ENCODE results near the gene UCN.
"Not testable (repeated sequence)": the region's sequence is repeated elsewhere in the genome, so short reads cannot be mapped to it uniquely, and the experiment has no call there.

The UCN gene

DNA sequence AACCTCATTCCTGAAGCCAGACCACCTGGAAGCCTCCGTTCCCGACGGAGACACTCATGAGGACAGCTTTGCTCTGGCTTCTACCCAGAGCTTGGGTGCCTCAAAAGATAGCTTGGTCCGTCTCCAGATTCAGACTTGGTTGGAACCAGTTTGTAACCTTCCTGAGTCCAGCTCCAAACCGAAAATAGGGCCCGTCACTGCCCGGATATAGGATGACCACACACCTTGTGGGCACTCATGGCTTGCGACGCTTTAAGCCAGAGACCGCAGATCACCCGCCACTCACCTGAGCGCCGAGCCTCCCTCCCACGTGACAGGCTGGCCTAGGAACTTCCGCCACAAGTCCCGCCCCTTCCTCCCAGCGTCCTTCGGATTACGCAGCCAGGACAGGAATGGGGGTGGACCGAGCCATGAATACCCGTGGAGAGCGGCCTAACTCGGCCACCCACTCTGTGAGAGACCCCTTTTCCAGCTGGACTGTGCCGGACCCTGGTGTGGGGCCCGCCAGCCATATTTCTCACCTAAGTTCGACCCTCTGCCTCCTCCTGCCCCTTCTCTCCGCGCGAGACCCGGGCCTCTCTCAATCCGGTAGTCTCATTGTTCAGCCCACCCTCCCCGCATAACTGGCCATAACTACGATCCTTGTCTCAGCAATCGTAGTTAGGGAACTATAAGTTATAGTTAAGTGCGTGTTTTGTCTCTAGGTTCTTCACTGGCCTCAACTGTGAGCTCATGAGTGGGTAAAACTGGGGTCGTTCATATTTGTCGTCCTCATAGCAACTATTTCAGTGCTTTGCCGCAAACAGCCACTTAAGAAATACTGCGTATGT, 14.7 kb upstream of the UCN start, which contains the start of gene MPV17:
MPV17 (minus strand) TSS at position 332 of the 830 bp plus-strand sequence. CDS start 580 bp downstream, outside the sequence.
- DNase-seq, result peak; percentile 90
- Mint-ChIP-seq H3K4me1 (ENCODE audit: low read depth) (peaks cover 27% of the 10 kb centered on the region), H3K4me3 (peak within 1 kb of the TSS; percentile 89), H3K36me3 (ENCODE audit: low read depth) (peaks cover 79% of the 10 kb centered on the region), H3K27me3 (no peaks in the 10 kb centered on the region), H3K27ac (peak within 1 kb of the TSS; percentile 92), H3K9me3 (no peaks in the 10 kb centered on the region)

DNA sequence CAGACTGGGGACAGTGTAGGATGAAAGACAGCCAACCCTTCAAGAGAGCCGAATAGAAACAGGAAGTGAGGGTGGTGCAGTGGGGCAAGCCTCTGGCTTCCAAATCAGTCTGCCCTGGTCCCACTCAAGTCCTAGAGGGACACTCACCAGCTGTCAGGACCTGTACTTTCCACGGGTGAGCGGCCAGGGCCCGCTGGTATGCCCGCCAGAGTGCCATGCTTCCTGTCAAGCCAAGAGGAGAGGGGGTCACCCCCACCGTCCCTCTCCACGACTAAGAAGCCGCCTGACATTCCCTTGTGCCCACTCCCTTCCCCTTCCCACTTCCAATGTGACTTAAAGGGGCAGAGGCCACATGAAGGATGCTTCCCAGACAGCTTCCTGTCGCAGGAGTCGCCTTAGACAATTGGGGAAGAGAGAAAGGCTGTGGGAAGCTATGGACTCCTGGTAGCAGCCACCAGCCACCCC, 14.1 kb upstream of the UCN start:
- H3K36me3 Mint-ChIP-seq (ENCODE audit: low read depth), result peaks cover 79% of the 10 kb centered on the region

DNA sequence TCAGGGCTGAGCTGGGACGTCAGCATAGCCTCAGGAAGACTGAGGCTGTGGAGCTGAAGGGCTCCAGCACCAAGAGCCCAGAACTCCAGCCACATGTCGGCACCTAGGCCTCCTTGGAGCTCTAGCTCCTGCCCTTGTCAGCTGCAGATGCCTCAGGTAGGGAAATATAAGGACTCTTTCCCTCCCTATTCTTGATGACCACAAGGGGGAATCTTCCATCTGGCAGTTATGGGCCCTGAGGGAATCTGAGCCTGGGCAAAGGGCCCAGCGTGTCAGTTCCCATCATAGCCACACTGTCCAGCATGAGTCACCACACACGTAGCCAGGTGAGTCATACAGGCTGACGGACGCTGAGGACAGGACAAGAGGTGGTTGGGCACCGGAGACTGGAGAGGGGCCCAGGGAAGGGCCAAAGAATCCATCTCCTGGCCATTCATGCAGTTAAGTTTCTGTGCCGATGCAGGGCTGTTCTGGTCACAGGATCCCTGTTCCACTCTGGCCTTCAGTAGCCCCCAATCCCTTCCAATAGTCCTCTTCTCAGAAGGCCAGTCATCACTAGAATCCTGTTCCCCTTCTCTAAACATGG, 12.8 kb upstream of the UCN start:
- peaks cover 77% of the 10 kb centered on the region for H3K36me3 Mint-ChIP-seq (ENCODE audit: low read depth)
- peak overlapping the region; percentile 89 for H3K4me3 Mint-ChIP-seq
- peaks cover 27% of the 10 kb centered on the region for H3K4me1 Mint-ChIP-seq (ENCODE audit: low read depth)
- no peak for DNase-seq
- H3K9me3 Mint-ChIP-seq, result no peaks in the 10 kb centered on the region
- H3K27ac Mint-ChIP-seq, result peak overlapping the region; percentile 66
- no peaks in the 10 kb centered on the region for H3K27me3 Mint-ChIP-seq

More for the DNA sequence above, 14.1 kb upstream of the UCN start:
- DNase-seq, result peak; percentile 52
- Mint-ChIP-seq H3K4me3 (peak overlapping the region; percentile 89), H3K27me3 (no peaks in the 10 kb centered on the region), H3K9me3 (no peaks in the 10 kb centered on the region), H3K27ac (peak overlapping the region; percentile 92), H3K4me1 (ENCODE audit: low read depth) (peaks cover 27% of the 10 kb centered on the region)

DNA sequence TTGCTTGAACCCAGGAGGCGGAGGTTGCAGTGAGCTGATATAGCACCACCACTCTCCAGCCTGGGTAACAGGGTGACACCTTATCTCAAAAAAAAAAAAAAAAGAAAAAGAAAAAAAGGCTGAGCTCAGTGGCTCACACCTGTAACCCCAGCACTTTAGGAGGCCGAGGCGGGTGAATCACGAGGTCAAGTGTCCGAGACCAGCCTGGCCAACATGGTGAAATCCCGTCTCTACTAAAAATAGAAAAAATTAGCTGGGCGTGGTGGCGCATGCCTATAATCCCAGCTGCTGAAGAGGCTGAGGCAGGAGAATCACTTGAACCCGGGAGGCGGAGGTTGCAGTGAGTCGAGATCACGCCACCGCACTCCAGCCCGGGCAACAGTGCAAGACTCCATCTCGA, 11.6 kb upstream of the UCN start:
- DNase-seq, H3K27me3 Mint-ChIP-seq, H3K9me3 Mint-ChIP-seq, H3K27ac Mint-ChIP-seq, H3K4me3 Mint-ChIP-seq: not testable (repeated sequence)
- peaks cover 73% of the 10 kb centered on the region for H3K36me3 Mint-ChIP-seq (ENCODE audit: low read depth)
- H3K4me1 Mint-ChIP-seq (ENCODE audit: low read depth), result peaks cover 27% of the 10 kb centered on the region

DNA sequence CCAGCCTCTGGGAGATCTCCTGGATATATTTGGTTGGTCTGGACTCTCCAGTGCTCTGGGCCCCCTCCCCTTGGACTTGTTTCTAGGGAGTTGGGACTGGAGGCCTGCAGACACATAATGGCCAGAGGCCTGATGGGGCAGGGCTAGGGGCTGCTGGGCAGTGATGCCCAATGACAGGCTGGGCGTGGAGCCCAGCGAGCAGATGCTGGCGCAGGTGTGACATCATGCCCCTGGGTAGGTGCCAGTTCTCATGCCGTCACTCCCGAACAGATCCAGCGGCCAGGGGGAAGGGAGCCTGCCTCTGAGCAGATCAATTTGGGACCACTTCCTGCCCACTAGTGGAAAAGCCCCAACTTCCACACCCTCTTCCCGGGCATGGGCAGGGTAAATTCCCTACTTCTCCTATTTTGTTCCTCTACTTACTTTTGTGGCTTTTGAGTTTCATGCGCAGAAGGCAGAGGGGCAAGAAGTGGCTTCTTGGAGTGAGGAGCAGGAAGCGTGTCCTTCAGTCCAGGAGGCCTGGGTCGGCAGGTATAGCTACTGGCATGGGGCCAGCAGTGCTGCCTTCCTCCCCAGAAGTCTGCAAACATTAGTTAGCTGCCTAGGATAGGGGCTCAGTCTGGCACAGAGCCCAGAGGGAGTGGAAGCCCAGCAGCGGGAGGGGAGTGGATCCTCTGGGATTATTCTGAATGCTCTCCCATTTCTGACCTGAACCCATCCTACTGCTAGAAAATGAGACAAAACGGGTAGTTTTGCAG, 8.6 kb upstream of the UCN start:
- Mint-ChIP-seq H3K9me3 (no peaks in the 10 kb centered on the region), H3K27ac (no peak overlapping the region), H3K27me3 (no peaks in the 10 kb centered on the region), H3K36me3 (ENCODE audit: low read depth) (peaks cover 63% of the 10 kb centered on the region), H3K4me1 (ENCODE audit: low read depth) (peaks cover 12% of the 10 kb centered on the region), H3K4me3 (no peak overlapping the region)
- no peak for DNase-seq

DNA sequence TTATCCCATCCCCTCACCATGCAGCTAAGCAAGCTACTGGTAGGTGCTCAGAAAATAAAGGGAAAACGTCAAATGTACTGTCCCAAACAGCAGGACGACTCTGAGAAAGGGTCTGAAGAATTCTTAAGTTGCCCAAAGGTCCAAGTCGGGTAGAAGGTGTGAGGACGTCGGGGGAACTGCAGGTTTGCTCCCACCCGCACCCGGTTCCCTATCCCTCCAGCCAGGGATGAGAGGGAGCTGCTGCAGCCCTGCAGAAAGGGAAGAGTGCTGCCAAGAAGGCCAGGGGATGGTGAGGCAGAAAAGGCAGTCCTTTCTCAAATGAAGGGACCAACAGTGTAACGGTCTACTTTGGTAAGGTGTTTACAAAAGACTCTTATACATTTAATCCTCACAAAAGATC, 6.9 kb upstream of the UCN start:
- no peaks in the 10 kb centered on the region for H3K27me3 Mint-ChIP-seq
- peaks cover 63% of the 10 kb centered on the region for H3K36me3 Mint-ChIP-seq (ENCODE audit: low read depth)
- no peaks in the 10 kb centered on the region for H3K4me1 Mint-ChIP-seq (ENCODE audit: low read depth)
- H3K4me3 Mint-ChIP-seq, result no peak overlapping the region
- H3K9me3 Mint-ChIP-seq, result no peaks in the 10 kb centered on the region
- DNase-seq, result no peak
- no peak overlapping the region for H3K27ac Mint-ChIP-seq

DNA sequence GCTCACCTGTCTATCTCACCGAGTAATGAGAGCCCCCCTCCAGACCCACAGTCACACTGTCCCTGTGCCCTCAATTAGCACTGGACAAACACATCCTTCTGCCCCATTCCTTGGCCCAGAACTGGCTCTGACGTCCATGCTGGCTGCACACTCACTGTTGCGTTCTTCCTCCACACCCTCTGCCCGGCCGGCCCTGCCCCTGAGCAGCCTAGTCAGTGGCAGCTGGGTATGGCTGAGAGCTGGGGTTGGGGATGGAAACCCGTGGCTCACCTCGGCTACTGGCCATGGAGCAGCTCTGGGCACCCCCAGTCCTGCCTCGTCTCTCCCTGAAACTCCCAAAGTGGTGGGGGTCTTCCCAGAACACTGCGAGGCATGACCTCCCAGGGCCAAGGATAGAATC, 6.5 kb upstream of the UCN start:
- Mint-ChIP-seq H3K4me1 (ENCODE audit: low read depth) (no peaks in the 10 kb centered on the region), H3K27me3 (no peaks in the 10 kb centered on the region), H3K9me3 (no peaks in the 10 kb centered on the region), H3K36me3 (ENCODE audit: low read depth) (peaks cover 66% of the 10 kb centered on the region), H3K27ac (no peak overlapping the region), H3K4me3 (no peak overlapping the region)
- DNase-seq, result no peak

DNA sequence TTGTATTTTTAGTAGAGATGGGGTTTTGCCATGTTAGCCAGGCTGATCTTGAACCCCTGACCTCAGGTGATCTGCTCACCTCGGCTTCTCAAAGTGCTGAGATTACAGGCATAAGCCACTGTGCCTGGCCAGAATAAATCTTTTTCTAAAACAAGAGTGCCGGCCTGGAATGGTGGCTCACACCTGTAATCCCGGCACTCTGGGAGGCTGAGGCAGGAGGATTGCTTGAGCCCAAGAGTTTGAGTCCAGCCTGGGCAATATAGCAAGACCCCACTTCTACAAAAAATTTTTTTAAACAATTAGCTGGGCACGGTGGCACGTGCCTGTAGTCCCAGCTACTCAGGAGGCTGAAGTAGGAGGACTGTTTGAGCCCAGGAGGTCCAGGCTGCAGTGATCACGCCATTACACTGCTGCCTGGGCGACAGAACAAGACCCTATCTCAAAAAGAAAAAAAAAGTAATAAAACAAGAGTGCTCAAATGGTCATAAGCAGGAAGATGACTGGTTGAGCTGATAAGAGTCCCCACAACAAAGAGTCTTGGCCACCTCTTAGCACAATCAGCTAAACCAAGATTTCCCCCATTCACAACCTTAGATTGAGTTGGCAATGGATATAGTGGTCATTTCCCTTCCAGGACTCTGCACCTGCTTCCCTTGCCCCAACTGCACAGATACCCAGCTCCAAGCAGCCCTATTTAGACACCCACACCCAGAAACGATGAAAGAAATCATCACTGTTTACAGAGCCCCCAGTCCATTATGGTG, 5.8 kb upstream of the UCN start:
- H3K4me1 Mint-ChIP-seq (ENCODE audit: low read depth), result no peaks in the 10 kb centered on the region
- no peak for DNase-seq
- H3K27ac Mint-ChIP-seq, result no peak overlapping the region
- no peaks in the 10 kb centered on the region for H3K9me3 Mint-ChIP-seq
- peaks cover 67% of the 10 kb centered on the region for H3K36me3 Mint-ChIP-seq (ENCODE audit: low read depth)
- H3K4me3 Mint-ChIP-seq, result no peak overlapping the region
- no peaks in the 10 kb centered on the region for H3K27me3 Mint-ChIP-seq

DNA sequence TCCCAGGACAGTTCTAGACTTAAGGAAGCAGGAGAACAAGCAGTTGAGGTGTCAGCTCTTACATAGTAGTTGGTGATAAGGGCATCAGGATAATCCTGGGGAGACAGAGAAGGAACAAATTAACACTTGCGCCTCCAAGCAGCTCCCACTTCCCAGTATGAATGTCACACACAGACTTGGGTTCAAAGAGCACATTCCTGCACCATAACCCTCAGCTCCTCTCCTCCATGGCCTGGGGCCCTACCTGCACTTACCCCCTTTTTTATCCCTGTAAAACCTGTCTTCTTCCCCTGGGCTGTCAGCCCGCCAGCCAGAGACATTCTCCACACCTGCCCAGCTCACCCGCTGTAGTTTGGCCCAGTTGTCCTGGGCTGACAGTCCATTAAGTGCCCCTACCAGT, 3.9 kb upstream of the UCN start:
- Mint-ChIP-seq H3K4me1 (ENCODE audit: low read depth) (peaks cover 2% of the 10 kb centered on the region), H3K27ac (no peak overlapping the region), H3K27me3 (peaks cover 13% of the 10 kb centered on the region), H3K9me3 (no peaks in the 10 kb centered on the region), H3K36me3 (ENCODE audit: low read depth) (peaks cover 60% of the 10 kb centered on the region), H3K4me3 (no peak overlapping the region)
- no peak for DNase-seq

DNA sequence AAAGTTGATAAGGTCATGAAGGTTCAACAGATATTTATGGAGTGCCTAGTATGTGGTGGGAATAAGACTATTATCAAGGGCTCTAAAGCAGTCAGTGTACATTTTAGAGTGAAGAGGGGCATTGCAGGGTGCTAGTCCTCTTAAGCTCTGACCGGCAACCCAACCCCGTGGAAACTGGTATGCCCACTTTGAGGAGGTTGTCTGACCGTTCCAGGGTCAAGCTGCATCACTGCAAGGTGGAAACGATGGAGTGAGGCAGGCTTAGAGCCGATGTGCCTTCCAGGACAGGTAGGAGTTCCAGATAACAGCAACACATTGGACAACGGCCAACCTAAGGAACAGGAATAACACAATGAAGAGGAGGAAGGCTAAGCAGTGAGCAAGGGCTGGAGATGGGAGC, 1.4 kb upstream of the UCN start:
- Mint-ChIP-seq H3K4me1 (ENCODE audit: low read depth) (peaks cover 7% of the 10 kb centered on the region), H3K27ac (no peak overlapping the region), H3K4me3 (no peak overlapping the region), H3K27me3 (peaks cover 37% of the 10 kb centered on the region), H3K9me3 (no peaks in the 10 kb centered on the region), H3K36me3 (ENCODE audit: low read depth) (peaks cover 42% of the 10 kb centered on the region)
- no peak for DNase-seq

DNA sequence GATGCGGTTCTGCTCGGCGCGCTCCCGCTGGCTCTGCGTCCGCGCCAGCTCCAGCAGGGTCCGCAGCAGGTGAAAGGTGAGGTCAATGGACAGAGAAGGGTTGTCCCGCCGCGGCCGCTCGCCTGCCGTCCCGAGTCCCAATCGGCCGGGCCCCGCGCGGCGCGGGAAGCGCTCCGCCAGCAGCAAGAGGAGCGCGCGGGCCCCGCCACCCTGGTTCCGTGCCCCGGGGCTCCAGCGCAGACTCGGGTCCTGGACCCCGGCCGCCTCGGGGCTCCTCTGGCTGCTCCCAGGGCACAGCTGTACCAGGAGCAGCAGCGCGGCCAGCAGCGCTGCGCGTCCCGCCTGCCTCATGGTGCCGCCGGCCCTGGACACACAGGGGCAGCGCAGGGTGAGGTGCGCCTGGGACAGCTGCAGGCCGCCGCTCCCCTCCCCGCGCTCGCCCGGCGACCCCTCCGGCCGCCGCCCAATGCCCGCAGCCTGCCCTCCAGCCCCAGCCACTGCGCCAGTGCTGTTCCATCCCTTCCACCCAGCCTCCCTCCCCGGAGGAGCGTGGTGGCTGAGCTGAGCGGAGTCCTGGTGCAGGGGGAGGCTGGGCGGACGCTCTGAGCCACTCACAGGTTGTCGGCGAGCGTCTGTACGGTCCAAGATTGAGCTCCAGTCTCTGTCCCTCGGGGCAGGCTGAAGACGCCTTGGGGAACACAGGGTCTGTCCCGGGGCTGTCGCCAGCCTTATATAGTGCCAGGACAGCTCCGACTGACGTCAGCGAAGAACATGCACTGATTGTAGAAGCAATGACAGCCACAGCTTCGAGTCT, 493 bp downstream of the UCN start:
- Mint-ChIP-seq H3K9me3 (no peaks in the 10 kb centered on the region), H3K27me3 (peaks cover 42% of the 10 kb centered on the region), H3K36me3 (ENCODE audit: low read depth) (peaks cover 38% of the 10 kb centered on the region), H3K27ac (no peak overlapping the region), H3K4me3 (no peak overlapping the region), H3K4me1 (ENCODE audit: low read depth) (peaks cover 11% of the 10 kb centered on the region)
- DNase-seq, result no peak

DNA sequence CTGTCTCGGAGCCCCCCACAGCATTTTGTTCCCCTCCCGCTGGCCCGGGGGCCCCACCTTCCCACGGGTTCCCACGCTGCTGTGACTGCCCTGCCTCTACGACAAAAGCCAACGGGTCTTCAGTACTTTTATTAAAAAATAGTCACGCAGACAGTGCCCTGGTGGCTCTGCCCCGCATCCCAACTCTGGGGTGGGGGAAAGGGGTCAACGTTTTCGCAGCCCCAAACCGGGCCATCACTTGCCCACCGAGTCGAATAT, 1.0 kb downstream of the UCN start:
- Mint-ChIP-seq H3K4me1 (ENCODE audit: low read depth) (peaks cover 12% of the 10 kb centered on the region), H3K36me3 (ENCODE audit: low read depth) (peaks cover 33% of the 10 kb centered on the region), H3K4me3 (peak overlapping the region; percentile 23), H3K27me3 (peaks cover 42% of the 10 kb centered on the region), H3K9me3 (no peaks in the 10 kb centered on the region), H3K27ac (no peak overlapping the region)
- no peak for DNase-seq

DNA sequence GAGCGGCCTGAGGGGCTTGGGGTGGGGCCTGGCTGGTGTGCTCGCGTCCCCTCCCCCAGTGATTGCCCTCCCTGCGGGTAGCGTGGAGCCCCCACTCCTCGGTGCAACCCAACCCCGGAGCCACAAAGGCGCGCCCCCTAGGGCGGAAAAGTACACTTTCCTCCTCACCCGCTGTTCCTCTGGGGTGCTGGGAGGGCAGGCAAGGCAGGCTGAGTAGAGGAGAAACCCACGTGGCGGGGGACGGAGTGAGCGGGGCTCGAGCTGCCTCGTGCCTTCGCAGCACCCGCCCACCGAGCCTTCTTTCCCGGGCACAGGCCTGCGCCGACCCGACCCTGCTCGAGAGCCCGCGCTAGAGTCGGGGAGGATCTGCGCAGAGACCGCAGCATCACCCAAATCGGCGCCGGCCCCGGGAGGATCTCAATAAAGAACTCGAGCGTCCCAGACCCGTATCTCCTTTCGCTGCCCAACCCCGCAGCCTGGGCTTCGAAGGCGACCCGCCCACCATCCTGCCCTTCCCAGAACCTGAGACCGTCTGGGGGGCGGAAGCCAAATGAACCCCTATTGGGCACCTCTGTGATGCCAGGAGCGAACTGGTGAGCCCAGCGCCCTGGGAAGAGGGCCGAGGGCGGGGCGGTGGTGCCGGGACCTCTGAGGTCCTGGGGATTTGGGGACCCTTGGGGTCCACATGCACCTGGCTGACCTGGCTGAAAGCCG, 1.5 kb downstream of the UCN start:
- H3K4me3 Mint-ChIP-seq, result peak overlapping the region; percentile 35
- DNase-seq, result peak; percentile 67

More for the DNA sequence above, 1.5 kb downstream of the UCN start:
- no peak overlapping the region for H3K27ac Mint-ChIP-seq
- peaks cover 12% of the 10 kb centered on the region for H3K4me1 Mint-ChIP-seq (ENCODE audit: low read depth)
- H3K36me3 Mint-ChIP-seq (ENCODE audit: low read depth), result peaks cover 28% of the 10 kb centered on the region
- H3K27me3 Mint-ChIP-seq, result peaks cover 42% of the 10 kb centered on the region
- H3K9me3 Mint-ChIP-seq, result no peaks in the 10 kb centered on the region
